Breast epithelium (tissue), 3 donors: Measurements from ENCODE around the gene RBP5.

ENCODE experiments used
- CTCF ChIP-seq, 3 donors: fragments of 450-650 bp; IDR thresholded peaks; one replicate each; pipeline ENCODE4 v1.5.1; 2016 to 2017; ENCODE audit warnings: antibody characterized with exemption in 3 of 3, mild to moderate bottlenecking in 3 of 3, moderate library complexity in 3 of 3
- POLR2A ChIP-seq: fragments of 450-650 bp; IDR thresholded peaks from one replicate; pipeline ENCODE4 v1.6.1; 2016; ENCODE audit warnings: antibody characterized with exemption, mild to moderate bottlenecking, moderate library complexity
- POLR2AphosphoS5 ChIP-seq, 3 donors: sonication (generic); formaldehyde crosslinking; IDR thresholded peaks; one replicate each; pipeline ENCODE4 v1.6.1; 2017; ENCODE audit warnings: antibody characterized with exemption in 3 of 3

GRCh38 chr12:7091171-7091570 lies 37.5 kb downstream of the RBP5 start:
- TF ChIP-seq CTCF (IDR thresholded peaks at IDR 0.05), result no peak
- TF ChIP-seq POLR2A, result no peak
- TF ChIP-seq POLR2AphosphoS5 (IDR thresholded peaks at IDR 0.05), result no peak
